Measurements from ENCODE around the gene PTBP3.

DNA sequence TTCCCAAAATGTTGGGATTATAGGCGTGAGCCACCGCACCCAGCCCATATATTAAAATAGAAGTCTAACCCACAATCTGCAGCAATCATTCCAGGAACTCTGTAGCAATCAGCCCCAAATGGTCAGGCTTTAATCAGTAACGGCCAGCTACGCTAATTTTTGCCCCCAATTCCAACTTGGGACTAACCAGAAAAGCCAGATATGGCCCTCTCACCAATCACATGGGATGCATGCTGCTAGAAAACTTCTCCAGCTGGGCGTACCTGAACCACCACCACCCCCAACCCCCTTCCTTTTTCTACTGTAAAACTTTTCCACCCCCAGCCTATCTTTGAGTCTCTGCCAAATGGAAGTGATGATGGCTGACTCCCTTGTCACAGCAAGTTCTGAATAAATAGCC, 162.5 kb downstream of the PTBP3 start:
- TF ChIP-seq, protein P1, sequence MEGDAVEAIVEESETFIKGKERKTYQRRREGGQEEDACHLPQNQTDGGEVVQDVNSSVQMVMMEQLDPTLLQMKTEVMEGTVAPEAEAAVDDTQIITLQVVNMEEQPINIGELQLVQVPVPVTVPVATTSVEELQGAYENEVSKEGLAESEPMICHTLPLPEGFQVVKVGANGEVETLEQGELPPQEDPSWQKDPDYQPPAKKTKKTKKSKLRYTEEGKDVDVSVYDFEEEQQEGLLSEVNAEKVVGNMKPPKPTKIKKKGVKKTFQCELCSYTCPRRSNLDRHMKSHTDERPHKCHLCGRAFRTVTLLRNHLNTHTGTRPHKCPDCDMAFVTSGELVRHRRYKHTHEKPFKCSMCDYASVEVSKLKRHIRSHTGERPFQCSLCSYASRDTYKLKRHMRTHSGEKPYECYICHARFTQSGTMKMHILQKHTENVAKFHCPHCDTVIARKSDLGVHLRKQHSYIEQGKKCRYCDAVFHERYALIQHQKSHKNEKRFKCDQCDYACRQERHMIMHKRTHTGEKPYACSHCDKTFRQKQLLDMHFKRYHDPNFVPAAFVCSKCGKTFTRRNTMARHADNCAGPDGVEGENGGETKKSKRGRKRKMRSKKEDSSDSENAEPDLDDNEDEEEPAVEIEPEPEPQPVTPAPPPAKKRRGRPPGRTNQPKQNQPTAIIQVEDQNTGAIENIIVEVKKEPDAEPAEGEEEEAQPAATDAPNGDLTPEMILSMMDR (IDR thresholded peaks at IDR 0.05; ENCODE audit: insufficient read depth, low read depth, low read length) = no peak
- TF ChIP-seq EZH2 (IDR thresholded peaks at IDR 0.05; ENCODE audit: insufficient read depth, low read length) = no peak

Measured in astrocyte (in vitro differentiated cells and primary cell).